GM18511 (cell line): ENCODE data around the gene CCDC24.

Experiments used
- ATAC-seq: cut with Tn5 transposase; IDR thresholded peaks from one replicate; pipeline ENCODE4 v1.9.1; 2021; ENCODE audit warnings: mild to moderate bottlenecking, moderate library complexity; ENCODE audit not compliant: unreplicated experiment

The CCDC24 gene

DNA sequence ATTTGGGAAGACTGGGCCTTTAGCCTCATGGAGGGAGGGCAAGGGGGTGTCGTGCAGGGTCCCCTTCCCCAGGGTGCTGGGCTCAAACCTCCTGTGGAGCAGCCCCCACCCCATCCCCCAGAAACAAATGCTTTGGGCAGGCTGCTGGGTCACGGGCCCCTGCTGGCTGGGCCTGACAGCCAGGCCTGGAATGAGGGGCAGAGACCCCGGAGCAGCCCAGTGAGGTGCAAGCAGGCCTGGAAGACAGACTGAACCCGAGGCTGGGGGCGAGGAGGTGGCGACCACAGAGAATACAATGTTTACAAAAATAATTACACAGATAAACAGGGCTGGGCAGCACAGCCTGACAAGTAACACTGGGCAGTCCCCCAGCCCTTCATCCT lies 5.3 kb downstream of the CCDC24 start:
- ATAC-seq, result no peak

DNA sequence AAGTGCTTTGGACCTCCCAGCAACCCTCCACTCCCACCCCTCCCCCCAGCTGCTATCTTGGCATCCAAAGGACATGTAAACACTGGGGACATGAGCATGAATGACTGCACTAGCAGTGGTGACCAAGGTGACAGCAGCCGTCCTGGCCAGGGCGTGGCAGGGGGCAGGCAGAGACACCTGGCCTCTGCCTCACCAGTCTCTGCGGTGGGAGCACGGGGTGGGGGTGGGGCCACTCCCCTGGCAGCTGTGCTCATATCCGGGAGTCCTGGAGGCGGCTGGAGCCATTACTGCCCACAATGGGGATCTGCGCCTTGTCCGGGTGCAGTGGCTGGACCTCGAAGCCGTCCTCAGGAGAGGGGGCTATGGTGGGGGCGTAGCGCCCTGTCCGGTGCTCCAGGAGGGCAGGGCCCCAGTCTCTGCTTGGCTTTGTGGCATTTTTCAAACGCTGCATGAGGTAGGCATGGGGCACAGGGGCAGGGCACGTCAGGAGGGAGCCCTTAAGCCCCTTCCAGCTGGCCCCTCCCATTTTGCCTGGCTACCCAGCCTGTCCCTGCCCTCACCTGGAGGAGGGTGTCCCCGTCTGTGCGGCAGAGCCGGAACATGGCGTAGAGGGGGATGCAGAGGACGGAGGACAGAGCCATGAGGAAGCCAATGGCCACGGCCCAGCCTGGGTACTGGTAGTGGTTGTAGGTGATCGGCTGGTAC lies 6.0 kb downstream of the CCDC24 start:
- ATAC-seq, result no peak

DNA sequence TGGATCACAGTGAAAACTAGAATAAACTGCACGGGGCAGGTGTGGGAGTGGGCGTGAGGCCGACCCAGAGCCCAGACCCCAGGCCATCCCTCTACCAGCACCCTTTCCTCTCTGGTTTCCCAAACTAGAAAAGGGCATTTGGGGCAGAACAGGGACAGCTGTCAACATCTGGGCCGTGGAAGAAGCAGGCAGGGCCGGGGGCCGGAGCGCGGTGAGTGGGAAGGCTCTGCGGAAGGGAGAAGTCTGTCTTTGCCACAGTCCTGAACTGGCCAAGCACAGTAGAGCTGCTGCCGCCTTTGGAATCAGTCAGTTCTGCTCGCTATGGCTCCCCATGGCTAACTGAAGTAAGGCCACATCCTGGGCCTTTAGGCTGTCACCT lies 6.6 kb downstream of the CCDC24 start:
- no peak for ATAC-seq

DNA sequence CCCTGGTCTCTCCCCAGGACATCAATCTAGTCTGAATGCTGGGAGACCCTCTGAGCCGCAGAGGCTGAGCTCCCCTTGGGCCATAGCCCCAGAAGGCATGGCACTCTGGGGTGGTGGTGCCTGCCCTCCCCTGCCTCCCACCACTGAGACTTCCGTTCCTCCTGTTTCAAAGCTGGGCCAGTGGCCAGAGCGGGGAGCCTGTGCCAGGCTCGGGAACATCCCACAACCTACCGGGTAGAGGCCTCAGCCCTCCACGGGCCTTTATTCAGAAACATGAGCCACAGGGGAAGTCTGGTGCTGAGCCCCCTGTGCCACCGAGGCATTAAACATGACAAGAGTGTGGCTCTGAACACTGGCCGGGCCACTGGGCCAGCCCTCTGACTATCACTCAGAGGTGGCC lies 8.1 kb downstream of the CCDC24 start:
- ATAC-seq, result no peak

DNA sequence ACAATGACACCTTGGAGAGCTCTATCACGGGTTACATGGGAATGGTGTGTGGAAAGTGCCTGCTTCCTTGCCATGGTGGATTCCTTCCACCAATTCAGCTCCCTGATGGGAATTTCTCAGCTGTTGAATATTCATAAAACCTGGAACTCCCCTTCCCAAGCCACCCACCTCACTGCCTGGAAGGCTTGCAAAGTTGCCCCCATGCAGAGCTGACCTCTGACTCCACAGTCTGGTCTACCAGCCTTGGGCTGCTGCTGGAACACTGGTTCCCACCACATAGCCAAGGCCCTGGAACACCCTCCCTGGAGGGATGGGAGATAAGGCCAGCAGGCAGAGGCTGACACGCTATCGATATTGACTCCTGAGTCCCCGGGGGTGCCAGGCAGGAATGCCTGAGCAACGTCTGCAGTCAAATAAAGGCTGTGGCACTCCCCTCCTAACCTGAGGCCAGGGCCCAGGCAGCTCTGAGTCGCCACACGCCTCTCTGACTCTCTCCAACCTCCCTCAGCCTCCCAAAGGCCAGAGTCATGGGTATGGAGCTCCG lies 8.8 kb downstream of the CCDC24 start:
- no peak for ATAC-seq

DNA sequence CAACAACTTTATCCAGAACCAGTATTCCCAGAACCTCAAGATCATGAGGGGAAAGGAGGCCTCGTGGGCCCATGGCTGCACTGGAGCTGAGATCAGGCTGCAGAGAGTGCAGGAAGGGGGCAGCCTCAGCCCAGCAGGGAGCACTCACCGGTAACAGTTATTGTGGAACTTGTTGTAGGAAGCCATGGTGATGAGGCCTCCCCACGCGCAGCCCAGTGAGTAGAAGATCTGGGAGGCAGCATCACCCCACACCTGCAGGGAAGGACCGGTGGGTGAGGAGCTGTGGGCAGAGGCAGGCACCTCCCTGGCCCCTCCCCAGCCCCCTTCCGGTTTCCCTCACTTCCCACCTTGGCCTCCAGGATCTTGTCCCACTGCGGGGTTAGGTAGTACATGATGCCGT lies 10.8 kb downstream of the CCDC24 start:
- ATAC-seq, result no peak

DNA sequence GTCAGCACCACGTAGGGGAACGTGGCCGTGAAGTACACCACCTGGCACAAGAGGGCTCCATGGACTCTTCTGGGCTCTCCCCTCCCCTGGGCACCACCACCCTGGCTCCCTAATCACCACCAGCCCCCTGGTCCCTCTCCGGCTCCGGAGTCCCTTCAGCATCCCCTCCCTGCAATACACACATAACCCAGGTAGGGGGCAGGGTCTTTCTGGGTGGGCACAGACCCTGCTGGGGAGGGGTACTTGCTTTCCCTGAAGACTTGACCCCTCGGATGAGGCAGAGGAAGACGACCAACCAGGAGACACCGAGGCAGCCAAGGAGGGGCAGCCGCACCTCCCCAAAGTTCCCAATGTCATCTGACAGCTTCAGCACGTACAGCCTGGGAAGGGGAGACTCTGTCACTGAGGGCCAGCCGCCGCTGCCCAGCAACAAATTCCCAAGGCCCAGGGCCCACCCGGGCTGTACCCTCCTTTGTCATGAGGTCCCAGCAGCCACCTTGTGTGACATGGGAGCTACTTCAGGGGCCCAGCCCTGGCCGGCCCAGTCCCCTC lies 11.3 kb downstream of the CCDC24 start:
- ATAC-seq, result no peak

DNA sequence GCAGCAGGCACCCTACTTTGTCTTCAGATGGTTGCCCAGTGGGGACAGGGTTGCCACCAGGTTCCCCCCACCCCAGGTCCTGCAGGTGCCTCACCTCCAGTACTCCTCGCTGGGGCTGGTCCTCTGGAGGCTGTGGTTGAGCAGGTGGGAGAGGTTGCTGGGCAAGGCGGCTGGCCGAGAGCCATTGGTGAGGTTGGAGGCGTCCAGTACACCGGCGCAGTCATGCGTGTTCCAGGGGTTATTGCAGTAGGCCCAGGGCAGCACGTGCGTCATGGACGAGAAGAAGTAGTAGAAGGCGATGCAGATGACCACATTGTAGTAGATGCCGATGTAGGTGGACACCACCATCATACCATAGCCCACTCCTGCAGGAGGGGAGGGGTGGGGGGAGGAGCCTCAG lies 16.9 kb downstream of the CCDC24 start:
- no peak for ATAC-seq

DNA sequence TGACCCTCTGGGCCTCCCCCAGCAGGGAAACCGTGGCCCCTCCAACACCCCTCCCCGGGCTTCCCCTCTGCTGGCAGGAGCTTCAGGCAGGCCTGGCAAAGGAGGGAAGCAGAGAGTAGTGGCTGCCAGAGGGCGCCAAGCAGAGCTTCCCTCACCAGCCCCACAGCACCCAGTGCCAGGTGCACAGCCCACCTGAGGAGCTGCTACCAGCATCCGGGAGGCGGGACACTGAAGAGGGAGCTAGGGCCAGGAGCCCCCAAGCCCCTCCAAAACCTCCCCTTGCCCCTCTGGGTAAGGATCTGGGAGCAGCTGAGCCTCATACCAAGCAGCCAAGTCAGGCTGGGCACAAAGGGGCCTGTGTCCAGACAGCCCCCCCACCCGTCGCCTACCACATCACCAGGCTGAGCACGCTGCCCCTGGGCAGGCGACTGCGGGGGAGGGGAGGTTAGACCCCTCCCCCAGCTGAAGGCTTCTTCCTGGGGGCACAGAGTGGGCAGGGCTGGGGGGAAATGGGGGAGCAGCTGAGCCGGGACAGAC lies 19.6 kb downstream of the CCDC24 start:
- no peak for ATAC-seq

DNA sequence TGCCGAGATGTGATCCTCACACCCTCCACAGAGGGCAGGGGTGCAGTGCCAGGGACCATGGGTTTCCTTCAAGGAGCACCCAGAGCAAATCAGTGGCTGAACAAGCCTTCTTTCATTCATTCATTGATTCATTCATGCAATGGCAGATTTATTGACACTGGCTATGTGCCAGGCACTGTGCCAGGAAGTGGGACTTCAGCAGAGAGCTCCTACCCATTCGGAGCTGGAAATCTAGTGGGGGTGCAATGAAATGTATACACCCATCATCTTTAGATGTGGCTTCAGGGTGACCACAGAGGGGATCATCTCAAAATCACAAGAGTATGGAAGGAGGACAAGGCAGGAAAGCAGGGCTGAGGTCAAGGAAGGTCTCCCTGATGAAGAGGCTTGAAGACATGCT lies 21.0 kb downstream of the CCDC24 start:
- ATAC-seq, result no peak

DNA sequence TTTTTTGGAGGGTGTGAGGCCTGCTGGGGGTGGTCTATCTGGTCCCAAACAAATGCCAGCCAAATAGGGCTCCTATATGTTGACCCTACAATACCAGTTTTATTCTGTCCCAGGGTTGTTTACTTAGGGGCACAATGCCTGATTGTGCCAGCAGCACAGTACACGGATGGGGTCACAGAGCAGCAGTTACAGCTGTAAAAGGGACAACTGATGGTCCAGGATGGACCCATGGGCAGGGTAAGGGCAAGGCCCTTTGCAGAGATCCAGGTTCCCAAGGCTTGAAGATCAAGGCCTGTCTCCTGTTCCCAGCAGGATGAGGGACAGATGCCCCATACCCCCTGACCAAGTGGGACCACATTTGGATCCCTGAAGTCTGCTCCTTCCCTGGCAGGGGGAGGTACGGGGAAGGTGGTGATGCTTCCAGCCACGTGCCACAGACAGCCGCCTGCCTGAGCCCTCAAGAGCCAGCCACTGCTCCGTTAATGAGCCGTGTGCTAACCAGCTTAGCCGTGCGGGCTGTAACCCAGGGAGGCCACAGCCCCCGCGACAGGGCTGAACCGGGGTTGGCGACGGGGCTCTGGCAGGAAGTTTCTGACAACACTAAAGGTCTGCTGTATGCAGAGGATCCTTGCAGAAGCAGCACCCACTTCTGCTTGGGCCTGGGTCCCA lies 21.7 kb downstream of the CCDC24 start:
- ATAC-seq, result no peak

DNA sequence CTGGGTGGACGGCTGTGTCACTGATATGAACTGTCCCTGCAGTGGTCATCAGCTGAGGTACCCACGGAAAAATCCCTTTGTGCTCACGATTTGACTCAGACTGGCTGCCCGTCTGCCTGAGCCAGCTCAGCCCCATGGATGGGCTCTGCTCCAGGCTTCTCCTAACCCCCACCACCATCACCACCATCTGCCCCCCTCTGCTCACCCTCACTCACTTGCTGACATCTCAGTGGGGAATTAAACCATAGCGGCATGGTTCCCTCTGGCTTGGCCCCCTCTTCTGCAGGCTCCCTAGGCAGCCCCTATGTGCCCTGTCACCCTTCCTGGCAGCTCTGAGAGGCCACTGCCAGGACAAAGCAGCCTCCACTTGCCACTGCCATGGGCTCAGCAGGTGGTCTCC lies 22.6 kb downstream of the CCDC24 start:
- ATAC-seq, result no peak

DNA sequence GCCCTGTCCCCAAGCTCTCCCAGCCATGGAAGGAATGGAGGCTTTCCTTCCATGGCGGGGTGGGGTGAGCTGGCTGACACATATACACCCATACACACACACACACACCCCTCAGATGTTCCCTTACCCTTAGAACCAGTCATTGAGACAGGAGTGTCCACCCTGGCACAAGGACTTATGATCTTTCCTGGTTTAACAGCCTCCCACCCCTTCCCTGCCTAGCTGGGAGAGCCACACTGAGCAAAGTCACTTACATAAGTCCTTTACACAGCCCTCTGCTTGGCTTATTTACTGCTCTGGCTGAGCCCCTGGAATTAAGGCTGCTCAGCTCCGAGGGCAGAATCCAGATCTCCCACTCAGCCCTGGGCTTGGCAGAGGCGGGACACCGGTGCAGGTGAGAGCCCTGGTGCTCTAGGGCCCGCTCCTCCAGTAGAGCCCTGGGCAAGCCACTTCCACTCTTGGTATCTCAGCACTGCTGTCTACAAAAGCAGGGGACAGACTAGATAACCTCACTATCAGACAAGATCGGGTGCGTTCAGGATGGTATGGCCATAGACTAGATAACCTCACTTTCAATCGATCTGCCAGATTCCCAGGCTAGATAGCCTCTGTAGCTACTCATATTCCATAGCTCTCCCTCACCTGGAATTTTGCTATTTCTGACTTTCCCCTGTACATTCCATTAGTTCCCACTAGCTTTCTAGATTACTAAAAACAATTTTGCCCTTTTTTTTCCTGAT lies 23.1 kb downstream of the CCDC24 start:
- ATAC-seq, result no peak

DNA sequence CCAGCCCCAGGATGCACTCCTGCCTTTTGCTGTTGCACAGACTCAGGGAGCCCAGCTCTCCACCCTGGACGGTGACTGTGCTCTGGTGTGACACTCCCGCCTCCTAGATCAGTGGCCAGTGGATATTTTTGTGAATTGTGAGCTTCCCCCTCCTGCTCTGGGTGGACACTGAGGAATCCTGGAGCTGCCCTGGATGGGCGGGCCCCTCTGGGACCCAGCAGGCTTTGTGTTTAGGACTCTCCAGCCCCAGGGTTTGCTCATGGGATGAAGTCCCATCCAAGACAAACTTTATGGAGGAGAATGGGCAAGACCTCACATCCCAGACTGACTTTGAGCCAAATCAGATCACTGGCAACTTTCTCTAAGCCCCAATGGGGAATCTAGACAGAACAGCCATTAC lies 23.8 kb downstream of the CCDC24 start:
- no peak for ATAC-seq

DNA sequence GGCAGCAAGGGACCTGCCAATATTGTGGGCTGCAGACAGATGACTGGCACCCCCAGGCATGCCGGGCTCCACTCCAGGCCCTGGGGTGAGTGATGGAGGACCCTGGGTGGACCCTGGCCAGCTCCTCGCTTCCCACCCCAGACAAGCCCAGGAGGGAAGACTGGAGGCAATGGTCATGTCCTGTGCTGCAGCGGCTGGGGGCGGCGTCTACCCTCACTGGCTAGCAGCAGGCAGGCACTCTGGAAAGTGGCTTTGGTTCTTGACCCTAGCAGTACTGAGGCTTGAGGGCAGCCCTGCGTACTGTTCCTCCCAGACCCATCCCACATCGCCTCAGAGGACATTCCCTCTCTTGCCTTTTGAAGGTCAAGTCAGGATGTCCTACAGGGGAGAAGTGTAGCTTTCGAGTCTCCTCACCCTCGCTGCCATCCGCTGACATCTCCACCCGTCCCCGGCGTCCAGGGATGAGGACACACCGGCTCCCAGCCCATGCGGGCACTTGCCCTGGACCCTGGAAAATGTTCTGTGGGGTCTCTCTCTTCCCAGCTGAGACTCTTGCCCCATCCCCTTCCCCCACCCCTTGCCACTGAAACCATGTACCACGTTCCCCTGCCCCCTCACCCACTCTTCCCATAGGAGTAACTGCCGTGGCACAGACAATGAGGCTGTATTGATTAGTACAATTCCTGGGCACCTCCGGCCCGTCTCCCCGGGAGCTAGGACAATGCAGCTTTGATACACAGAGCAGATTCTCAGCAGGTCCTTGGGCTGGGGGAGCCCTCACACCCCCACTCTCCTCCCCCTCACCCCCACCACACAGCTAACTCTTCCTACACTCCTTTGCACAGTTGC lies 24.9 kb downstream of the CCDC24 start:
- ATAC-seq, result no peak

DNA sequence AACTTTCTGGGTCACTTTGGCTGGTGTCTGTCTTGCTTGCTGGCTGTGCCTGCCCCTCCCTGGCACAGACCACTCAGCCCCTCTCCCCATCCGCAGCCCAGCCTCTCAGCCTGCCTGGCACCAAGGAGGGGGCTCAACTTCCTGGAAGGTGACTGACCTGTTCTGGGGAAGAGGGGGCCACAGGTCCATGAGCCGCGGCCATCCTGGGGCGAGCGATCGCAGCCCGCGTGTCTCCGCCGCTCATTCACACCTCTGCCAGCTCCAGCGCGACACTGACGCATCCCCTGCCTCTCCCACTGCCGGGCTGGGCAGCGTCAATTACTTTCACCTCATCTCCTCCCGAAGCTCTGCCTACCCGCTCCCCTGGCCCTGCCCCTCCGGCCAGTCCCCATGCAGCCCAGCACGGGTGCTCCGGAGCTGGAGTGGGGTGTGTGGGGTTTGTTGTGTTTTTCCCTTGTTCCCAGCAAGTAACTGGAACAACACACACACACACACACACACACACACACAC lies 25.5 kb downstream of the CCDC24 start:
- ATAC-seq, result no peak

DNA sequence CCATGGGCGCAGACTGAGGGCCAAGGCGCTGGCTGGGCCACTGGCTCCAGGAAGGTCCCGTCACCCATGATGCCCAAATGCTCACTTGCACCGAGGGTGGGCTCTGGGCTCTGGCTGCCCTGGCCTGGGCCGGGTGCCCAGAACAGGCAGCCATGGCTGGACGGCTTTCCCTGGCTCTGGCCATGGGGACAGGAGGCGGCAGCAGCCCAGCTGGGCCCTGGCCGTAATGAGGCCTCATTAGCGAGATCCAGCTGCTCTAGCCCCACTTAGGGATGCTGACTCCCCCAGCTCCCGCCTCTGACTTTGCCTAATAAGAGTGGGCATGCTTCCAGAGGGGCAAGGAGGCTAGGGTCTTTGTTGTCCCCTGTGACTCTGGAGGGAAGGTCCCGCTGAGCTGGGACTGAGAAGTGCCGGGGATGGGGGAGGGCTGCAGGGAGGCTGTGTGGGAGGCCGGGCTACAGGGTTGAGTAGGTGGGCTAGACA lies 28.1 kb downstream of the CCDC24 start:
- no peak for ATAC-seq

DNA sequence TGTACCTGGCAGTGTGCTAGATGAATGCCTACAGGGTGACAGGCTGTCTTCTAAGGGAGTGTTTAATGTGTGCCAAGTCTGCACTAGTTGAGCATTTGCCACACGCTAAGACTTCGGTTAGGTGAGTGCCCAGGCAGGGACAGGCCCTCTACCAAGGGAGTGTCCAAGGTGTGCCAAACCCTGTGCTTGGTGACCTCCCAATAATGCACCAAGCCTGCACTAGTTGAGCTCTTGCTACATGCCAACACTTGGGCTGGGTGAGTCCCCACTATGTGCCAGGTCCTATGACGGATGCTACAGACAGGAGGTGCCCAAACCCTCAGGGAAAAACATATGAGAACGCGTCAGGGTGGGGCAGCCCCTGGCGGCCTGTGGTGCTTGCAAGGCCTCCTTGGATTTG lies 29.1 kb downstream of the CCDC24 start:
- no peak for ATAC-seq

DNA sequence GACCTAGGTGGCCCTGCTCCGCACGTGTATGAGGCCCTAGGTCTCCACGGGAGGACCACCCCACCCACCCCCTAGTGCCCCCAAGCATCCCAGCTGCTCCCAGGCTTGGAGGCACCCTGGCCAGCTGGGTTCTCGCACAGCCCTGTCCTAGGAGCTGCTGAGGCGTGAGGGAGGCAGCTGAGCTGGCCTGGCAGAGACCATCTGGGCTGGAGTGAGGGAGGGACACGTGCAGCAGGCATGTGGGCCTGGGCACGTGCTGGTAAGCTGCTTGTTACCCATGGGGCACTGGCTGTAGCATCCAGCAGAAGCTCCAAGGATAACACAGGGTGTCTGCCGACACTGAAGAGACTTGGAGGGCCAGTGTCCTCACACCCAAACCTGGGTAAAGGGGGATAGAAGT lies 29.8 kb downstream of the CCDC24 start:
- no peak for ATAC-seq
